ENCODE measurements around the gene CA10. TPM values are rescaled to one million over a fixed set of nuclear protein-coding genes. Genes with fewer than 3 reads are reported as not detected.

The CA10 gene
- total RNA-seq, 3 donors from 2014 or later = 0.46 to 1.2 (median 0.64) TPM

GRCh38 chr17:51685287-51685909, 473.1 kb downstream of the CA10 start:
- Histone ChIP-seq H3K4me3 (no peak overlapping the region), H3K9me3 (no peaks in the 10 kb centered on the region), H3K36me3 (ENCODE audit: low read depth) (no peaks in the 10 kb centered on the region), H3K4me1 (ENCODE audit: low read depth) (no peaks in the 10 kb centered on the region)
- DNase-seq (no peak), ATAC-seq (no peak)
- intact Hi-C loops (cut with DNase I, micrococcal nuclease) = no loop called here
- TF ChIP-seq CTCF (IDR thresholded peaks at IDR 0.05) = no peak

GRCh38 chr17:51684214-51684613, 474.3 kb downstream of the CA10 start:
- no peak for TF ChIP-seq CTCF (IDR thresholded peaks at IDR 0.05)
- H3K4me3 ChIP-seq = no peak overlapping the region
- no peak for DNase-seq
- intact Hi-C loops (cut with DNase I, micrococcal nuclease) = no loop called here
- H3K9me3 ChIP-seq = no peaks in the 10 kb centered on the region
- ATAC-seq = no peak
- H3K4me1 ChIP-seq (ENCODE audit: low read depth) = no peaks in the 10 kb centered on the region
- no peaks in the 10 kb centered on the region for H3K36me3 ChIP-seq (ENCODE audit: low read depth)

- Histone ChIP-seq H3K4me3 (no peak overlapping the region), H3K36me3 (ENCODE audit: low read depth) (no peaks in the 10 kb centered on the region), H3K9me3 (no peaks in the 10 kb centered on the region), H3K4me1 (ENCODE audit: low read depth) (no peaks in the 10 kb centered on the region)
- DNase-seq (no peak), ATAC-seq (no peak)
- no peak for TF ChIP-seq CTCF (IDR thresholded peaks at IDR 0.05)
- intact Hi-C loops (cut with DNase I, micrococcal nuclease) = no loop called here
Observed at GRCh38 chr17:51683291-51683690, 475.2 kb downstream of the CA10 start.

GRCh38 chr17:51682115-51682514, 476.4 kb downstream of the CA10 start:
- no peak for DNase-seq
- Histone ChIP-seq H3K9me3 (no peaks in the 10 kb centered on the region), H3K4me1 (ENCODE audit: low read depth) (no peaks in the 10 kb centered on the region), H3K4me3 (no peak overlapping the region), H3K36me3 (ENCODE audit: low read depth) (no peaks in the 10 kb centered on the region)
- ATAC-seq = no peak
- intact Hi-C loops (cut with DNase I, micrococcal nuclease) = no loop called here
- TF ChIP-seq CTCF (IDR thresholded peaks at IDR 0.05) = no peak

- intact Hi-C loops (cut with DNase I, micrococcal nuclease) = no loop called here
- Histone ChIP-seq H3K4me3 (no peak overlapping the region), H3K9me3 (no peaks in the 10 kb centered on the region), H3K4me1 (ENCODE audit: low read depth) (no peaks in the 10 kb centered on the region), H3K36me3 (ENCODE audit: low read depth) (no peaks in the 10 kb centered on the region)
- ATAC-seq = no peak
- no peak for DNase-seq
- no peak for TF ChIP-seq CTCF (IDR thresholded peaks at IDR 0.05)
Observed at GRCh38 chr17:51677875-51678274, 480.6 kb downstream of the CA10 start.
